Suprapubic skin (tissue), 4 donors: Measurements from ENCODE around the gene DPM1. TPM values are rescaled to one million over a fixed set of nuclear protein-coding genes. Genes with fewer than 3 reads are reported as not detected.

ENCODE experiments used
- DNase-seq, 2 donors: peaks; one replicate each; pipeline ENCODE4 v3.0.0-alpha.2; 2019; ENCODE audit warnings: low spot score in 2 of 2
- H3K27ac ChIP-seq: fragments of 200-600 bp; sonication (generic); one replicate; pipeline ENCODE4 v1.5.1; 2019
- H3K27me3 ChIP-seq: fragments of 200-600 bp; sonication (generic); one replicate; pipeline ENCODE4 v1.5.1; 2019
- H3K36me3 ChIP-seq: fragments of 200-600 bp; sonication (generic); one replicate; pipeline ENCODE4 v1.5.1; 2019
- H3K4me1 ChIP-seq: fragments of 200-600 bp; sonication (generic); one replicate; pipeline ENCODE4 v1.5.1; 2019
- H3K4me3 ChIP-seq: fragments of 200-600 bp; sonication (generic); one replicate; pipeline ENCODE4 v1.5.1; 2019; ENCODE audit warnings: mild to moderate bottlenecking
- H3K9me3 ChIP-seq: fragments of 200-600 bp; sonication (generic); one replicate; pipeline ENCODE4 v1.5.1; 2019
- EP300 ChIP-seq: sonication (generic); formaldehyde crosslinking; IDR thresholded peaks from one replicate; pipeline ENCODE4 v1.6.1; 2017; ENCODE audit warnings: antibody characterized with exemption
- POLR2A ChIP-seq, 2 donors: fragments of 450-650 bp; IDR thresholded peaks; one replicate each; pipeline ENCODE4 v1.6.1; 2017; ENCODE audit warnings: antibody characterized with exemption in 2 of 2, mild to moderate bottlenecking in 2 of 2, moderate library complexity in 2 of 2
- POLR2AphosphoS5 ChIP-seq, 3 donors: sonication (generic); formaldehyde crosslinking; IDR thresholded peaks; one replicate each; pipeline ENCODE4 v1.6.1; 2017; ENCODE audit warnings: antibody characterized with exemption in 3 of 3
- WGBS: methylation state at CpG from one replicate; pipeline ENCODE4 v1.1.5; 2018; 5-methylcytosine and 5-hydroxymethylcytosine counted together
- total RNA-seq, 4 donors: library from RNA; depleted of rRNA; stranded (reverse); fragments of >200 nt; gene quantifications; one replicate each; pipeline ENCODE4 v1.1.0, GENCODE V29; 2016
- TF ChIP-seq, protein P1 (sequence below), 2 donors: fragments of 200-600 bp in 1 of 2; fragments of 450-650 bp in 1 of 2; sonication (generic) in 1 of 2; IDR thresholded peaks; one replicate each; pipeline ENCODE4 v1.5.1; 2016 to 2019; ENCODE audit warnings: antibody characterized with exemption in 2 of 2, mild to moderate bottlenecking in 1 of 2, moderate library complexity in 1 of 2

The DPM1 gene
- total RNA-seq, 4 donors from 2014 or later = 30.5 to 54.3 (median 41.5) TPM

DNA sequence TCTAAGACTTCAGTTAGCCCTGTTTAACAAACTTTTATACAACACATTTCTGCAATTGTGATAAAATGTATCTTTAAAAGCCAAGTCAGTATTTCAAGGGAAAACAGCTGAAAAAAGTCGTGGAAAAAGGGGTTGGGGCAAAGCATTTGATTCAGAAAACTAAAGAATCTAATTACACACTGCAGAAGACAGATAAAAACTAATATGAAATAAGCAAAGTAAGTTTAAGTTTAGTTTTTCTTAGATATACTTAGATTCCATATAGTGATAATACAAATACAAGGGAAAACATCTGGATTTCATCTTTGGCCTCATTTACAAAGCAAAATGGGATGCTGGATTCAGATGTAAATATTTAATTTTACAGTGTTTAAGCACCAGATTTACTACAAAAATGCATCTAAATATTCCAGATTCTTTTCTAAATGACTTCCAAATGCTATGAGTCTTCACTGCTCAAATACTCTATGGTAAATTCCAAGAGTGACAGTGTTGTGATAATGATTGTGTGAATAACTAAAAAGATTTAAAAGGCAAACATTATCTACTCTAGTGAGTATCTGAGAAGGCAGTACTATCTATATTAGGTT is 25.5 kb downstream of the DPM1 start:
- WGBS = 54% methylated on average over 1 of the region's 1 CpG
- Histone ChIP-seq H3K27me3 (no peaks in the 10 kb centered on the region), H3K27ac (no peak overlapping the region), H3K4me1 (peaks cover 25% of the 10 kb centered on the region), H3K4me3 (no peak overlapping the region), H3K36me3 (peaks cover 33% of the 10 kb centered on the region), H3K9me3 (no peaks in the 10 kb centered on the region)
- no peak for DNase-seq
- no peak for TF ChIP-seq POLR2A (IDR thresholded peaks at IDR 0.05)
- TF ChIP-seq POLR2AphosphoS5 (IDR thresholded peaks at IDR 0.05) = no peak
- TF ChIP-seq EP300 = no peak
- TF ChIP-seq, protein P1, sequence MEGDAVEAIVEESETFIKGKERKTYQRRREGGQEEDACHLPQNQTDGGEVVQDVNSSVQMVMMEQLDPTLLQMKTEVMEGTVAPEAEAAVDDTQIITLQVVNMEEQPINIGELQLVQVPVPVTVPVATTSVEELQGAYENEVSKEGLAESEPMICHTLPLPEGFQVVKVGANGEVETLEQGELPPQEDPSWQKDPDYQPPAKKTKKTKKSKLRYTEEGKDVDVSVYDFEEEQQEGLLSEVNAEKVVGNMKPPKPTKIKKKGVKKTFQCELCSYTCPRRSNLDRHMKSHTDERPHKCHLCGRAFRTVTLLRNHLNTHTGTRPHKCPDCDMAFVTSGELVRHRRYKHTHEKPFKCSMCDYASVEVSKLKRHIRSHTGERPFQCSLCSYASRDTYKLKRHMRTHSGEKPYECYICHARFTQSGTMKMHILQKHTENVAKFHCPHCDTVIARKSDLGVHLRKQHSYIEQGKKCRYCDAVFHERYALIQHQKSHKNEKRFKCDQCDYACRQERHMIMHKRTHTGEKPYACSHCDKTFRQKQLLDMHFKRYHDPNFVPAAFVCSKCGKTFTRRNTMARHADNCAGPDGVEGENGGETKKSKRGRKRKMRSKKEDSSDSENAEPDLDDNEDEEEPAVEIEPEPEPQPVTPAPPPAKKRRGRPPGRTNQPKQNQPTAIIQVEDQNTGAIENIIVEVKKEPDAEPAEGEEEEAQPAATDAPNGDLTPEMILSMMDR (IDR thresholded peaks at IDR 0.05) = no peak

- H3K4me3 ChIP-seq = peak overlapping the region; percentile 93
- no peaks in the 10 kb centered on the region for H3K9me3 ChIP-seq
- H3K36me3 ChIP-seq = peaks cover 36% of the 10 kb centered on the region
- TF ChIP-seq, protein P1 (IDR thresholded peaks at IDR 0.05) = no peak
- TF ChIP-seq POLR2AphosphoS5 (IDR thresholded peaks at IDR 0.05) (no peak), EP300 (no peak), POLR2A (IDR thresholded peaks at IDR 0.05) (no peak)
- 60% methylated on average over 4 of the region's 6 CpGs for WGBS
- no peaks in the 10 kb centered on the region for H3K27me3 ChIP-seq
- H3K4me1 ChIP-seq = peaks cover 33% of the 10 kb centered on the region
- peak overlapping the region; percentile 100 for H3K27ac ChIP-seq
- DNase-seq = no peak
Measured at GRCh38 chr20:50932016-50932485, 26.3 kb downstream of the DPM1 start.

DNA sequence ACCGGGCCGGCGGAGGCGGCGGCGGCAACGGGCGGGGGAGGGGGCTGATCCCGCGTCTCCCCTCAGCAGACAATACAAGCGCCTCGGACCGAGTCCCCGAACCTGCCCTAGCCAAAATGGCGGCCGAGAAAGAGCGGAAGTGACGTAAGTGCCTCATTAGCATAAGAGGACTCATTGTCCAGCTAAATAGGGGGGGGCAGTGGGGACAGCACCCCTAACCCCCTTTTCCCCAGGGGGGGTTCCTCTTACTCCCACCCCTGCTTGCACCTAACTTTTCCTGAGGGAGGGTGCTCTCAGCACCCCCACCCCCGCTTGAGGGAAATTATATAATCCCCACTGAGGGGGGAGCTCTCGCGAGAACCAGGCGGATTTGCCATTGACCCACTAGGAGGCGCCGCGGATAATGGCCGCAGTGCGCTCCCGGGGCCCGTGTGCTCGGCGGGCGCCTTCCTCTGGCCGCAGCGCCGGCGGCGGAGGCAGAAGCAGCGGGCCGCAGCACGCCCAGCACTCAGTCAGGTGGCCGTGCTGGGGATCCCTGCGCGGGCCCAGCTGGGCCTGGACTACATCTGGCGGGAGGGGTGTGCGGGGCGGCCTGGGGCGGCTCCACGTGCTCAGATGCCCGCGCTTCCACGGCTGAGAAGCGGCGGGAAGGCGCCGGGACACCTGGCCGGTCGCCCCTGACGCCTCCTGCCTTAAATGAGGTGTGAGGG is 26.9 kb downstream of the DPM1 start, which contains the start of gene ADNP:
Gene ADNP (minus strand): TSS at position 132 of the 710 bp plus-strand sequence. CDS start 27,441 bp downstream, outside the sequence.
- peak; percentile 93 to 95 for DNase-seq
- peaks cover 38% of the 10 kb centered on the region for H3K4me1 ChIP-seq
- no peaks in the 10 kb centered on the region for H3K27me3 ChIP-seq
- H3K9me3 ChIP-seq = no peaks in the 10 kb centered on the region
- peak within 1 kb of the TSS; percentile 93 for H3K4me3 ChIP-seq
- 0% methylated on average over 10 of the region's 58 CpGs for WGBS
- peaks cover 31% of the 10 kb centered on the region for H3K36me3 ChIP-seq
- peak in 2 of 3 donors; percentile 96 to 98 for TF ChIP-seq POLR2AphosphoS5 (IDR thresholded peaks at IDR 0.05)
- peak; percentile 21 to 68 for TF ChIP-seq POLR2A (IDR thresholded peaks at IDR 0.05)
- TF ChIP-seq, protein P1 (IDR thresholded peaks at IDR 0.05) = peak; percentile 65 to 70
- no peak for TF ChIP-seq EP300
- H3K27ac ChIP-seq = peak within 1 kb of the TSS; percentile 100

DNA sequence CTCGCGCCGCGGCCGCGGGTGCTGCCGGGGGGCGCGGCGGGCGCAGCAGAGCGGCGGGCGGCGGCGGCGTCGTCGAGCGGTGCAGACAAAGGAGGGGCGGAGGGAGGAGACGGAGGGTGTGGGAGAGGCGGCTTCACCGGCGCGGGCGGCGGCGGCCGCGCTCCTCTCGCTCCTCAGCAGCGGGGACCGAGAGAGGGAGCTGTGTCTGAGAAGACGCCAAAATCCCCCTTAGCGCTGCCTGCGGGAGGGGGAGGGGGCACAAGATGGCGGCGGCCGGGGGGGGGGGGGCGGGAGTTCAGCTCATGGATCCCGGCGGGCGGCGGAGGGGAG is 27.4 kb downstream of the DPM1 start:
- Histone ChIP-seq H3K27me3 (no peaks in the 10 kb centered on the region), H3K36me3 (peaks cover 26% of the 10 kb centered on the region), H3K4me1 (peaks cover 44% of the 10 kb centered on the region), H3K4me3 (peak overlapping the region; percentile 93), H3K27ac (peak overlapping the region; percentile 100), H3K9me3 (no peaks in the 10 kb centered on the region)
- WGBS = no CpG with 5 or more reads among the region's 45 CpGs
- DNase-seq = no peak
- TF ChIP-seq POLR2A (IDR thresholded peaks at IDR 0.05) (no peak), POLR2AphosphoS5 (IDR thresholded peaks at IDR 0.05) (no peak), EP300 (no peak)
- TF ChIP-seq, protein P1 (IDR thresholded peaks at IDR 0.05) = no peak
